GM12892 (cell line): ENCODE results near the gene AFDN.

Source experiments
- DNase-seq: peaks from one replicate; pipeline ENCODE4 v3.0.0; 2011; ENCODE audit not compliant: insufficient read length
- FAIRE-seq: peaks from 2 replicates; lab custom pipeline; 2011; peaks lifted over from hg19 to GRCh38; lab: Jason Lieb, UNC
- POLR2A ChIP-seq: IDR thresholded peaks from 2 replicates; pipeline ENCODE4 v1.6.1; 2011; ENCODE audit warnings: low read depth, low read length, control low read depth
- POLR2AphosphoS5 ChIP-seq: IDR thresholded peaks from 2 replicates; pipeline ENCODE4 v1.6.1; 2011; ENCODE audit warnings: low read depth, low read length, control low read depth
- TAF1 ChIP-seq: IDR thresholded peaks from 2 replicates; pipeline ENCODE4 v1.6.1; 2011; ENCODE audit warnings: low read depth, mild to moderate bottlenecking, control low read depth, low read length, borderline replicate concordance

AFDN gene

DNA sequence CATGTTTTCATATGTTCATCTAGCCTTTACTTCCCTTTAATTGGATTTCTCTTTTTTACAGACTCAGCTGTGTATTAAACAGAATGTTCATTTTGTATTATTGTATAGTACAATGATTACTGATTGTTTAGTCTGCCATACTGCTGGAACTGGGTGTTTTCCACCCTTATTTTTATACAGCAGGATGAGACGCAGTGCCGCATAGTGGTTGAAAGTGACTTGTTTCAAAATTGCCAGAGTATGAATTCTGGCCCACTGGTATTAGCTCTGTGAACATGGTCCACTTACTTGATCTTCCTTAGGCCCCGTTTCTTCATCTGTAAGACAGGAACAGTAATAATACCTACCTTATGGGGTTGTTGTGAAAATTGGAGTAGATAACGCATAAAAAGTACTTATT lies 22.1 kb downstream of the AFDN start:
- DNase-seq, result no peak
- TF ChIP-seq TAF1, result no peak
- no peak for TF ChIP-seq POLR2AphosphoS5
- TF ChIP-seq POLR2A, result no peak
- no peak for FAIRE-seq

DNA sequence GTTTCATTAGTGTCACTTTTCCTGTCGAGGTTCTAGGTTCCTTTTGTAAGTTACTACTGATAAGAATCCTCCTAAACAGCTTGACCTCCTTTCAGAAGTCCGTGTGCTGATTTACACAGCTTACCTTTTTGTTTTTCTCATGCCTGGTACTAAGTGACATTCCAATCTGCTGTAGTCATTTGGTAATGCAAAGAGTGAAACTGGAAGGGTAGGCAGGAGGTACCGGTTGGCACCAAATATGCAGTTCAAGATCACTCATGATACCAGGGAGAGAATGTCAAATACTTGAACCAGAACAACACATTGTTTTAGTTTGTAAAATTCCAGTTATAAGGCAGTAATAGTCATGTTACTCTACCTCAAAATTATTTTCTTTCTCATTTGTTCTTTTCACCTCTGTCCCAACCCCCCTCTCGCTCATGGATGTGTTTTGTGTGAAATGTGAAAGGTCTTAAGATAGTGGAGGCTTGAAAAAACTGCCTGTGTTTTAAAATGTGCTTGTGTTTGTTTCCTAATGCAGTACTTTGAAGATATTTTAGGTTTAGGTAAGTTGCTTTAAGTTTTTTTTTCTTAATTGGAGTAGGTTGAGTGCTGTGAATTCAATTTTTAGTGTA lies 23.2 kb downstream of the AFDN start:
- FAIRE-seq (peak; percentile 27), DNase-seq (no peak)
- no peak for TF ChIP-seq TAF1
- TF ChIP-seq POLR2A, result no peak
- TF ChIP-seq POLR2AphosphoS5, result no peak

DNA sequence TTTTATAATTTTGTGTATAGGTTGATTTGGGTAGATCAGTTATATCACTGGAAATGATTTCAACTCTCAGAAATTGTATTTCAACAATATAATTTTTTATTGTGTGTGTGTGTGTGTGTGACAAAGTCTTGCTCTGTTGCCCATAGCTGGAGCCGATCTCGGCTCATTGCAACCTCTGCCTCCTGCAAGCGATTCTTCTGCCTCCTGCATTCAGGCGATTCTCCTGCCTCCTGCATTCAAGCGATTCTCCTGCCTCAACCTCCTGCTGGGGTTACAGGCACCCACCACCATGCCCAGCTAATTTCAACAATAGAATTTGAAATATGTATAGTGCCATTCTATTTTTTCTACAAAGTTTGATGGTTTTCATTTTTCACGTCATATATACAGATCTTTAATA lies 24.1 kb downstream of the AFDN start:
- TF ChIP-seq TAF1, result no peak
- TF ChIP-seq POLR2A, result no peak
- no peak for TF ChIP-seq POLR2AphosphoS5
- no peak for DNase-seq
- no peak for FAIRE-seq

DNA sequence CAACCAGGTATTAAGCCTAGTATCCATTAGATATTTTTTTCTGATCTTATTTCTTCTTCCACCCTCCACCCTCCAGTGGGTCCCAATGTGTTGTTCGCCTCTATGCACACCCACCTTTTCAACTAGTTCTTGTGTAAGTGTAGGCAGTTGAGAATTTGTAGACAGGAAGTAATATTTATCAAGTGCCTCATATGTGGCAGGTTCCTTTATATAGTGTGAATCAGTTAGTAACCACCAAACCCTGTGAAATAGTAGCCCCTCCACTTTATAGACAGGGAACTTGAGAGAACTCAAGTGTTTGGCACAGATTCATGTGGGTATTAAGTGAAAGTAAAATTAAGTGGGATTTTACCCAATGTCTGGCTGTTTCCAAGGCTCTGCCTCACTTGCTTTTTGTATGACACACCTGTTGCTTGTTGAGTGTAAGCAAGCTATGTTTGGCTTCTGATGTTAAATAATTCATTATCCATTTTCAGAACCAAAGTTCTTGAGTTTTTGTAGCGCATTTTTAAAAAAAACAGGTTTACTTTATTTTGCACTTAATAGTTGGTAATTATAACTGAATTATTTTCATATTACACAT lies 24.8 kb downstream of the AFDN start:
- DNase-seq, result no peak
- TF ChIP-seq TAF1, result no peak
- no peak for FAIRE-seq

DNA sequence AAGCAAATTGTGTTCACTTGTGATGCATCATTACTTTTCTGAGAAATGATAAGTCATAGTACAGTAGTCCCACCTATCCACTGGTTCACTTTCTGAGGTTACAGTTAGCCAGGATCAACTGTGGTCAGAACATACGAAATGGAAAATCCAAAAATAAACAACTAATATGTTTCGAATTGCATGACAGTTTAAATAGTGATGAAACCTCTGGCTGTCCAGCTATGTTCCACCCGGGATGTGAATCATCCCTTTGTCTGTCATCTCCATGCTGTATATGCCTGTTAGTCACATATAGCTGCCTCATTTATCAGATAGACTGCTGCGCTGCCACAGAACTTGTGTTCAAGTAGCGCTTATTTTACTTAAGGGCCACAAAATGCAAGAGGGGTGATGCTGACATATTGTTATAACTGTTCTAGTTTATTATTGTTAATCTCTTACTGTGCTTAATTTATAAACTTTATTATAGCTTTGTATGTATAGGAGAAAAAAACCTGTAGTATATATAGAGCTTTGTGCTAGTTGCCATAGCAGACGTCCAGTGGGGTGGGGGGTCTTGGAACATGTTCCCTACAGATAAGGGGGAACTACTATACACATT lies 29.2 kb downstream of the AFDN start:
- TF ChIP-seq TAF1 (no peak), POLR2AphosphoS5 (no peak), POLR2A (no peak)
- no peak for DNase-seq
- FAIRE-seq, result no peak

DNA sequence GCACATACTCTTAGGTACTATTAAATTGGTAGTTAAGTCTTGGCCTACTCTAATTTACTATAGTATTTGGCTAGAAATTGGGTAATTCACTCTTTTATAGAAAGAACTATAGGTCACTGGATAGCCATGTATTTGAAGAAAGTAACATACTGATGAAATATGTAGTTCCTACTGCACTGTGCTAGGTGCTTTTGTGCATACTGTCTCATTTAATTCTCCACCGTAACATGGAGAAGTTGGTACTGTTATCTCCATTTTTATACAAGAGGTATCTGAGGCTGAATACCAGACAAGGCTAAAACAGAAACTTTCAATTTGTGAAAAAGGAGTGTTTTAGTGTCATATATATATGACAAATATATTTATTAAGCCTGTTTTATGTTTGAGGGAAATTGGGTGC lies 29.8 kb downstream of the AFDN start:
- DNase-seq (no peak), FAIRE-seq (no peak)
- TF ChIP-seq POLR2A, result no peak
- no peak for TF ChIP-seq POLR2AphosphoS5
- no peak for TF ChIP-seq TAF1

DNA sequence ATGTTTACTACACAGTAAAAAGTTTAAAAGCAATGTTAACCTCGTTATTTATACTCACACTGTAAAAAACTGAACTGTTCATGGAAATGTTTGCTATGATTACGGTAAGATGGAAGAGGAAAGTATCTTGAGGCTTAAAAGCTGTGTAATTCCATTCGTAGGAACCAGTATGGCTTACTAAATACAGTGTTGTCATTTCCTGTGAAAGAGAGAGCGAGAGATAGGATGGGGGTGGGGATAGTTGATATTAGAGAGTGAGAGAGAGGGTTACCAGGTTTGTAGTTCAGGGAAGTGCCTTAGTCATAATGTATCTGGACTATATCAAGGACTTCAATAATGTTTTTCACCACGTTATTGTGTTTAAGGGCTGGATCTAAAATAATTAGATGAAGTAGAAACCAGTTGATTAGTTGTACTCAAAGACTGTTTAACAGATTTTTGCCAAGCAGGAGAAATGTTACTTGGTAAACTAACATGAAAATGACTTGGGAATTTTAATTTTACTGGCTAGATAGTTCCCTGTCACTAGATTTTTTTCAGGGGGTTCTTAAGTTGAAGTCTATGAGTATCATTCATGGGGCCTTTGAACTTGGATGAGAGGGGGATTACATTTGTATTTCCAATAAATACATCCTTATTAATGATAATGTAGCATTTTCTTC lies 30.4 kb downstream of the AFDN start:
- TF ChIP-seq POLR2A, result no peak
- no peak for TF ChIP-seq TAF1
- no peak for TF ChIP-seq POLR2AphosphoS5
- FAIRE-seq, result no peak
- DNase-seq, result no peak

DNA sequence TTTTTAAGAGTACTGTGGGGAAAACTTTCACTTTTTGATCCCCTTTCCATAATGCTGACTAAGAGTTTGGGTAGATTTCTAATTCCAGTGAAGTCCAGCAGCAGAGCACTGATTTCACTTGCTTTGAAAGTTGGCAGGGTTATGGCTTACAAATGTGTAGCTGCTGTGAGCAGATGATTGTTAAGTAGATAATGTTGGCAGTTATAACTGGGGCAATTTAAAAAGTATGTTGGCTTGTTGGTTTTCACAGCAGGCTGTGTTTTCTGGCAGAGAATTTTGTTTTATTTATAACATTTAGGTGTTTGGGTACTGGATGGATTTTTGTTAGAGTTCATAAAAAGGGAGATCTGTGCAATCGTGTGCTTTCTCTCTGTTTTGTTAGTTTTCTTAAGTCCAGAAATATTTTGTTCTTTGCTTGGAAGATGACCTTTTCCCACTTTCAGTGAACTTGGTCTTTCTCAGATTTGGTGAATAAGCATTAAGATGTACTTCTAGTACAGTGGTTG lies 31.4 kb downstream of the AFDN start:
- FAIRE-seq, result peak; percentile 33
- no peak for TF ChIP-seq POLR2AphosphoS5
- no peak for TF ChIP-seq TAF1
- no peak for TF ChIP-seq POLR2A
- DNase-seq, result no peak

DNA sequence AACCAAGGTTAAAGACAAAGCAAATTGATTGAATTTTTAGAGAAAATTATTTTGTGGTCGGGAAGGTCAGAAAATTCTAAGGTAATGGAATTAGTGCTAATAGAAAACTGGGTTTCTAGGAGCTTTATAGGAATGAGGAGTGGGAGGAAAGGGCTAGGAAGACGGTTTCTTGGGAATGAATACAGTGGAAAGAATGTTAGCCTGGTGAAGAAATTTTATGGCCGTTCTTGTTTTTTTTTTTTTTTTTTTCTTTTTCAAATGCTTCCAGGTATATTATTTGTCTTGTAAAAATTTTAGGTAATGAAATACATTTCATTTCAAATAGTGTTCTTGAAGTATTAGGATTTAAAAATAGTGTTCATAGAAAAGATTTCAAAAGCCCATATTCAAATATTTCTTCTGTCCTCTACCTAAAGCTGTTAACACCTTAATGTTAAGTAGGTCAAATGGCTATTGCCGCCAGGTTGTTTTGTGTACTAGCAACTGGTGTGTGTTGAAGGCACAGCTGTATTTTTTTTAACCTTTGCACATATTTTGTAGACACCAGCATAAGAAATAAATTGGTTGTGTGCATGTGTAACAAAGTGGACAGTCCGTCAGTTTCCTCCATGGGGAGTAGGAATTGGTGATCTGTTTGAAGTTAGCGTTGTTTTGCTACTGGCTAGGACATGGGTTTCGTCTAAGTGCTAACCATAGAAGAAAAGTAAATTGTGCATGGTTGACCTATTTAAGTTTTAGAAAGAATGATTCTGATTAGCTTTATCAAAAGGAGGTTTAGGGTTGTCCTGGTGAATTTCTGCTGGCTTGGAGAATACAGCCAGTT lies 32.3 kb downstream of the AFDN start:
- DNase-seq, result no peak
- no peak for FAIRE-seq
- TF ChIP-seq TAF1 (no peak), POLR2AphosphoS5 (no peak), POLR2A (no peak)

DNA sequence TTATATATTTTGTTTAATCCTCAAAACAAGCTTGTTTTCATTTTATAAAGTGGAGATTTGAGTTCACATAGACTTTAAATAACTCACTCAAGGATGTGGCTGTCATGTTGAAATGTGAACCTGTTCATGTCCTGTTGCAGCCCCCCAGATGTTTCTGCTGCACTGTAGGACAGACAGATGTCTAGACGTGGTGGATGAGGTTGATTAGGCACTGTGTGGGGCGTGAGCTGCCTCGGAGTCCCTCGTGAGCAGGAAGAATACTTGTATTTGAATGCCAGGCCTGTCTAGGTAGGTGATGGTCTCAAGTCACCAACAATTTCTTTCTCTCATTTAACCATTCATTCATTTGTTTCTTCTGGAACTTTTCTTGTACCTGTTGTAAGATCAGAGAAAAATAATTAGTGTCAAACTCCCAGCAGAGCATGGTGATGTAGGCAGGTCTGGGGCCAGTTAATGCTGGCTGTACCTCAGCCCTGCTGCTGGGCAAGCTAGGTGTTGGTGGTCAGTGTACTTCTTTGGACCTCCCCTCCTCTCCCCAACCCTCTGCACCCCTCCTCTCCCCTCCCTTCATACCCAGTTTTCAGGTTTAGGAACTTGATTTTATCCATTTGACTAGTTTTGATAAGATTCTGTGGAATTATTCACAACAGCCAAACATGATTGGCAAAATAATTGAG lies 34.0 kb downstream of the AFDN start:
- no peak for DNase-seq
- TF ChIP-seq POLR2AphosphoS5, result no peak
- TF ChIP-seq POLR2A, result no peak
- peak; percentile 69 for FAIRE-seq
